T-cell (primary cell): ENCODE measurements around the gene GOLGA8J. TPM values are rescaled to one million over a fixed set of nuclear protein-coding genes. Genes with fewer than 3 reads are reported as not detected.
"Not testable (repeated sequence)": the region's sequence is repeated elsewhere in the genome, so short reads cannot be mapped to it uniquely, and the experiment has no call there.

Experiments
- ATAC-seq, 4 experiments: fragments of 200-7000 bp in 3 of 4; fragments of 150-1000 bp in 1 of 4; cut with Tn5 transposase; replicated peaks in 1 of 4; 1 replicate in 3 of 4; 2 replicates in 1 of 4; pipeline ENCODE4 v1.10.0; 2021; ENCODE audit warnings: moderate library complexity in 3 of 4, mild to moderate bottlenecking in 2 of 4, moderate number of reproducible peaks in 1 of 4
- CTCF ChIA-PET, 2 donors: fragments of 300-600 bp; sonication (Branson Sonifier 250); formaldehyde crosslinking; loops; one replicate each; lab custom pipeline; 2022; ENCODE audit warnings: antibody characterized with exemption in 2 of 2; lab: Charles Lee
- POLR2A ChIA-PET, 2 donors: fragments of 300-600 bp; sonication (Branson Sonifier 250); formaldehyde crosslinking; loops; one replicate each; lab custom pipeline; 2022; ENCODE audit warnings: antibody characterized with exemption in 2 of 2; lab: Charles Lee
- DNase-seq, 35 experiments: peaks; one replicate each; pipeline versions ENCODE4 v3.0.0 to v3.0.0-alpha.2; 2013 to 2023
- H3K27ac ChIP-seq: one replicate; pipeline ENCODE4 v1.5.1; 2013; ENCODE audit warnings: low read length
- H3K27me3 ChIP-seq, 2 experiments: replicated peaks in 1 of 2; 1 replicate in 1 of 2; 2 replicates in 1 of 2; pipeline versions ENCODE4 v1.6.1 to v1.7.0; 2013; ENCODE audit warnings: low read length in 1 of 2, mixed read lengths in 1 of 2; ENCODE audit not compliant: control insufficient read depth in 2 of 2, insufficient read depth in 2 of 2; ENCODE audit errors: extremely low read depth in 1 of 2
- H3K36me3 ChIP-seq, 2 donors: 1 replicate in 1 of 2; 2 replicates in 1 of 2; pipeline versions ENCODE4 v1.6.1 to v1.7.0; 2013; ENCODE audit warnings: low read length in 1 of 2; ENCODE audit not compliant: control insufficient read depth in 2 of 2, insufficient read depth in 1 of 2; ENCODE audit errors: extremely low read depth in 1 of 2
- H3K4me1 ChIP-seq, 2 experiments: 1 replicate in 1 of 2; 2 replicates in 1 of 2; pipeline versions ENCODE4 v1.6.1 to v1.7.0; 2013; ENCODE audit warnings: low read length in 2 of 2, mixed read lengths in 1 of 2; ENCODE audit not compliant: insufficient read depth in 2 of 2, control insufficient read depth in 1 of 2; ENCODE audit errors: extremely low read depth in 1 of 2
- H3K4me3 ChIP-seq, 2 donors: 1 replicate in 1 of 2; 2 replicates in 1 of 2; pipeline versions ENCODE4 v1.5.1 to v1.7.0; 2013; ENCODE audit warnings: mild to moderate bottlenecking in 2 of 2, low read length in 1 of 2, moderate library complexity in 1 of 2; ENCODE audit not compliant: control insufficient read depth in 1 of 2; ENCODE audit errors: extremely low read depth in 1 of 2
- H3K9me3 ChIP-seq: 2 replicates; pipeline ENCODE4 v1.7.0; 2013
- H3K27ac Mint-ChIP-seq, 2 donors: one replicate each; pipeline ENCODE4 v1.8.0; 2020 to 2021; ENCODE audit warnings: mild to moderate bottlenecking in 2 of 2, mixed read lengths in 2 of 2
- H3K27me3 Mint-ChIP-seq, 2 donors: one replicate each; pipeline ENCODE4 v1.8.0; 2021 to 2022; ENCODE audit warnings: mixed read lengths in 2 of 2
- H3K36me3 Mint-ChIP-seq: one replicate; pipeline ENCODE4 v1.8.0; 2021; ENCODE audit warnings: mixed read lengths
- H3K4me1 Mint-ChIP-seq, 3 donors: one replicate each; pipeline ENCODE4 v1.8.0; 2020 to 2022; ENCODE audit warnings: mixed read lengths in 3 of 3, mild to moderate bottlenecking in 1 of 3
- H3K4me3 Mint-ChIP-seq, 3 donors: one replicate each; pipeline ENCODE4 v1.8.0; 2020 to 2022; ENCODE audit warnings: mild to moderate bottlenecking in 3 of 3, mixed read lengths in 3 of 3, moderate library complexity in 3 of 3
- H3K9me3 Mint-ChIP-seq, 3 donors: one replicate each; pipeline ENCODE4 v1.8.0; 2020 to 2022; ENCODE audit warnings: mixed read lengths in 3 of 3
- WGBS: methylation state at CpG from one replicate; pipeline ENCODE4 v1.1.5; 2013; ENCODE audit warnings: missing lambda C conversion rate; ENCODE audit not compliant: insufficient coverage; 5-methylcytosine and 5-hydroxymethylcytosine counted together
- total RNA-seq, 35 experiments: library from RNA in 6 of 35; stranded (reverse) in 6 of 35; fragments of 120-200 nt in 1 of 35; gene quantifications; one replicate each; pipeline versions ENCODE4 v1.2.1 to v1.2.4 and lab custom pipeline; 2013 to 2026

The GOLGA8J gene
- total RNA-seq, 5 donors from 2014 or later (not counting 1 experiment from before 2014, with no cell fraction given), result not detected

DNA sequence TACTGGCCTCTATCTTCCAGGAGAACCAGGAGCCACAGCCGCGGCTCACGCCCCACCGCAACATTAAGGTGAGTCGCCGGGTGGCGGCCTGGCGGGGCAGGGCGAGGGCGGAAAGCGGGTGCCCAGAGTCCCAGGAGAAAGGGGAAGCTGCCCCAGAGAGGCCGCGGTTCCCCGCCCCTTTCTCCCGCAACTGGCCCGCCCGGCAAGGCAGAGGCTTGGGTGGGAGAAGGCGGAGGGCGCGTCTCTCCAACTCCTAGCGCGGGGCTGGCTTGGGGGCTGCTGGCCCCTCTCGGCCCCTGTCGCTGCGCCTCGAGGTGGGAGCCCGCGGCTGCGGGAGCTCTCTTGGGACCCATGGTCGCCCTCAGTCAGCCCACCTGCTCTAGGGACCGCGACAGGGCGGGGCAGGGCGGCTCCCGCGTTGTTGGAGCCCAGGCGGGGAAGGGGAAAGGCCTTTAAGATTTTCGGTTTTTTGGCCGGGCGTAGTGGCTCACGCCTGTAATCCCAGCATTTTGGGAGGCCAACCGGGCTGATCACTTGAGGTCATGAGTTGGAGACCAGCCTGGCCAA, 21.3 kb downstream of the GOLGA8J start:
- not testable (repeated sequence) for H3K36me3 Mint-ChIP-seq

GRCh38 chr15:30110591-30110990, 27.8 kb downstream of the GOLGA8J start:
- H3K9me3 Mint-ChIP-seq, CTCF ChIA-PET, ATAC-seq, POLR2A ChIA-PET, H3K27me3 Mint-ChIP-seq, H3K36me3 Mint-ChIP-seq, H3K4me3 Mint-ChIP-seq, H3K9me3 ChIP-seq, H3K27me3 ChIP-seq, H3K4me1 Mint-ChIP-seq, H3K4me1 ChIP-seq, H3K27ac Mint-ChIP-seq, DNase-seq, H3K27ac ChIP-seq, H3K4me3 ChIP-seq, H3K36me3 ChIP-seq: not testable (repeated sequence)
- WGBS, result no CpG with 5 or more reads among the region's 4 CpGs

More for the DNA sequence above, 21.3 kb downstream of the GOLGA8J start:
- DNase-seq, POLR2A ChIA-PET, H3K27ac Mint-ChIP-seq, H3K36me3 ChIP-seq, H3K4me3 Mint-ChIP-seq, H3K4me1 ChIP-seq, H3K27me3 Mint-ChIP-seq, CTCF ChIA-PET, H3K9me3 Mint-ChIP-seq, H3K4me1 Mint-ChIP-seq, H3K9me3 ChIP-seq, H3K27me3 ChIP-seq, H3K27ac ChIP-seq: not testable (repeated sequence)
- peak; percentile 37 to 61 (median 54) for ATAC-seq
- peak overlapping the region in 1 of 2 donors; percentile 31 for H3K4me3 ChIP-seq
- no CpG with 5 or more reads among the region's 42 CpGs for WGBS

- H3K36me3 Mint-ChIP-seq, CTCF ChIA-PET: not testable (repeated sequence)
Measured at GRCh38 chr15:30130066-30130465, 47.3 kb downstream of the GOLGA8J start.

GRCh38 chr15:30134751-30135150, 52.0 kb downstream of the GOLGA8J start, which contains the start of gene GOLGA8T:
TSS of gene GOLGA8T (plus strand) at chr15:30135051. CDS start at chr15:30135149, 98 bp downstream.
- H3K9me3 Mint-ChIP-seq, POLR2A ChIA-PET, H3K4me3 Mint-ChIP-seq, H3K9me3 ChIP-seq, ATAC-seq, H3K27me3 ChIP-seq, H3K4me1 Mint-ChIP-seq, H3K27me3 Mint-ChIP-seq, H3K27ac ChIP-seq, H3K4me1 ChIP-seq, H3K27ac Mint-ChIP-seq, CTCF ChIA-PET, H3K4me3 ChIP-seq, DNase-seq, H3K36me3 Mint-ChIP-seq, H3K36me3 ChIP-seq: not testable (repeated sequence)
- WGBS, result no CpG with 5 or more reads among the region's 7 CpGs

More at GRCh38 chr15:30130066-30130465, 47.3 kb downstream of the GOLGA8J start:
- H3K27me3 ChIP-seq, H3K36me3 ChIP-seq, H3K4me1 ChIP-seq, H3K9me3 ChIP-seq, H3K4me3 ChIP-seq, POLR2A ChIA-PET, H3K27ac ChIP-seq, H3K9me3 Mint-ChIP-seq, H3K27ac Mint-ChIP-seq, H3K27me3 Mint-ChIP-seq, H3K4me1 Mint-ChIP-seq, ATAC-seq, H3K4me3 Mint-ChIP-seq: not testable (repeated sequence)
- DNase-seq, result peak in 1 of 35 experiments; percentile 10
- no CpG with 5 or more reads among the region's 2 CpGs for WGBS

Other genes with a start within 250 kb of the GOLGA8J start
- gene GOLGA8T, start 52.1 kb downstream of the GOLGA8J start, total RNA-seq, result under 1 TPM; 0.26 to 0.82 (median 0.60) TPM